ENCODE results near the gene RPS6KC1. TPM values are rescaled to one million over a fixed set of nuclear protein-coding genes. Genes with fewer than 3 reads are reported as not detected.
"Not testable (repeated sequence)": the region's sequence is repeated elsewhere in the genome, so short reads cannot be mapped to it uniquely, and the experiment has no call there.

Gene RPS6KC1
- total RNA-seq, 3 donors from 2014 or later (not counting 1 experiment from before 2014, with no cell fraction given) = 19.6 to 32.7 (median 24.1) TPM

GRCh38 chr1:213194855-213195254 is 143.8 kb downstream of the RPS6KC1 start:
- H3K27ac Mint-ChIP-seq = no peak overlapping the region
- peaks cover 44% of the 10 kb centered on the region for H3K36me3 Mint-ChIP-seq
- H3K27me3 Mint-ChIP-seq (ENCODE audit: low read depth in 2 of 2) = no peaks in the 10 kb centered on the region
- Histone ChIP-seq H3K4me1 (ENCODE audit: control insufficient read depth, insufficient read depth, low read length) (no peaks in the 10 kb centered on the region), H3K27me3 (ENCODE audit: control insufficient read depth, insufficient read depth, low read length) (no peaks in the 10 kb centered on the region), H3K36me3 (ENCODE audit: control insufficient read depth, insufficient read depth, low read length) (no peaks in the 10 kb centered on the region), H3K27ac (ENCODE audit: low read length) (no peak overlapping the region), H3K4me3 (ENCODE audit: low read length) (no peak overlapping the region), H3K9me3 (ENCODE audit: control insufficient read depth, insufficient read depth, low read length) (peaks cover 3% of the 10 kb centered on the region)
- ATAC-seq = no peak
- TF ChIP-seq, protein P1, sequence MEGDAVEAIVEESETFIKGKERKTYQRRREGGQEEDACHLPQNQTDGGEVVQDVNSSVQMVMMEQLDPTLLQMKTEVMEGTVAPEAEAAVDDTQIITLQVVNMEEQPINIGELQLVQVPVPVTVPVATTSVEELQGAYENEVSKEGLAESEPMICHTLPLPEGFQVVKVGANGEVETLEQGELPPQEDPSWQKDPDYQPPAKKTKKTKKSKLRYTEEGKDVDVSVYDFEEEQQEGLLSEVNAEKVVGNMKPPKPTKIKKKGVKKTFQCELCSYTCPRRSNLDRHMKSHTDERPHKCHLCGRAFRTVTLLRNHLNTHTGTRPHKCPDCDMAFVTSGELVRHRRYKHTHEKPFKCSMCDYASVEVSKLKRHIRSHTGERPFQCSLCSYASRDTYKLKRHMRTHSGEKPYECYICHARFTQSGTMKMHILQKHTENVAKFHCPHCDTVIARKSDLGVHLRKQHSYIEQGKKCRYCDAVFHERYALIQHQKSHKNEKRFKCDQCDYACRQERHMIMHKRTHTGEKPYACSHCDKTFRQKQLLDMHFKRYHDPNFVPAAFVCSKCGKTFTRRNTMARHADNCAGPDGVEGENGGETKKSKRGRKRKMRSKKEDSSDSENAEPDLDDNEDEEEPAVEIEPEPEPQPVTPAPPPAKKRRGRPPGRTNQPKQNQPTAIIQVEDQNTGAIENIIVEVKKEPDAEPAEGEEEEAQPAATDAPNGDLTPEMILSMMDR (IDR thresholded peaks at IDR 0.05) = no peak
- H3K4me3 Mint-ChIP-seq = no peak overlapping the region
- peaks cover 3 to 4% of the 10 kb centered on the region in 2 donors for H3K9me3 Mint-ChIP-seq
- no peak for DNase-seq
- intact Hi-C loops (cut with micrococcal nuclease) = no loop called here
- H3K4me1 Mint-ChIP-seq = peaks cover 0 to 5% of the 10 kb centered on the region in 2 donors

GRCh38 chr1:213196328-213197054 is 145.4 kb downstream of the RPS6KC1 start:
- H3K9me3 Mint-ChIP-seq; H3K27ac ChIP-seq (ENCODE audit: low read length); H3K4me1 ChIP-seq (ENCODE audit: control insufficient read depth, insufficient read depth, low read length); H3K4me1 Mint-ChIP-seq; intact Hi-C loops (cut with micrococcal nuclease); ATAC-seq; H3K27ac Mint-ChIP-seq; DNase-seq; H3K4me3 ChIP-seq (ENCODE audit: low read length); H3K4me3 Mint-ChIP-seq; H3K27me3 ChIP-seq (ENCODE audit: control insufficient read depth, insufficient read depth, low read length); H3K36me3 ChIP-seq (ENCODE audit: control insufficient read depth, insufficient read depth, low read length); H3K27me3 Mint-ChIP-seq (ENCODE audit: low read depth in 2 of 2); H3K9me3 ChIP-seq (ENCODE audit: control insufficient read depth, insufficient read depth, low read length): not testable (repeated sequence)
- H3K36me3 Mint-ChIP-seq = peaks cover 38% of the 10 kb centered on the region
- WGBS (ENCODE audit: insufficient coverage) = 95% methylated on average over 9 of the region's 10 CpGs

DNA sequence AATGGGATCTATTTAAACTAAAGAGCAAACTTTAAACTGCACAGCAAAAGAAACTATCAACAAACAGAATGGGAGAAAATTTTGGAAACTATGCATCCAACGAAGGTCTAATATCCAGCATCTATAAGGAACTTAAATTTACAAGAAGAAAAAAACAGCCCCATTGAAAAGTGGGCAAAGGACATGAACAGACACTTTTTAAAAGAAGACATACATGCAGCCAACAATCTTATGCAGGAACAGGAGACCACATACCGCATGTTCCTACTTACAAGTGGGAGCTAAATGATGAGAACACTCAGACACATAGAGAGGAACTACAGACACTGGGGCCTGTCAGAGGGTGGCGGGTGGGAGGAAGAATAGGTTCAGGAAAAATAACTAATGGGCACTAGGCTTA is 149.6 kb downstream of the RPS6KC1 start:
- TF ChIP-seq, protein P1 (IDR thresholded peaks at IDR 0.05) = no peak
- no peaks in the 10 kb centered on the region for H3K27me3 Mint-ChIP-seq (ENCODE audit: low read depth in 2 of 2)
- no peak overlapping the region for H3K4me3 Mint-ChIP-seq
- H3K4me3 ChIP-seq (ENCODE audit: low read length) = no peak overlapping the region
- no peaks in the 10 kb centered on the region for H3K27me3 ChIP-seq (ENCODE audit: control insufficient read depth, insufficient read depth, low read length)
- H3K36me3 Mint-ChIP-seq = peaks cover 35% of the 10 kb centered on the region
- no peak for DNase-seq
- H3K9me3 ChIP-seq (ENCODE audit: control insufficient read depth, insufficient read depth, low read length) = peaks cover 3% of the 10 kb centered on the region
- H3K36me3 ChIP-seq (ENCODE audit: control insufficient read depth, insufficient read depth, low read length) = peaks cover 6% of the 10 kb centered on the region
- no peak overlapping the region for H3K27ac ChIP-seq (ENCODE audit: low read length)
- peaks cover 0 to 5% of the 10 kb centered on the region in 2 donors for H3K4me1 Mint-ChIP-seq
- 100% methylated on average over 2 of the region's 3 CpGs for WGBS (ENCODE audit: insufficient coverage)
- H3K27ac Mint-ChIP-seq = no peak overlapping the region
- intact Hi-C loops (cut with micrococcal nuclease) = no loop called here
- H3K4me1 ChIP-seq (ENCODE audit: control insufficient read depth, insufficient read depth, low read length) = no peaks in the 10 kb centered on the region
- H3K9me3 Mint-ChIP-seq = peaks cover 3 to 4% of the 10 kb centered on the region in 2 donors
- ATAC-seq = no peak

DNA sequence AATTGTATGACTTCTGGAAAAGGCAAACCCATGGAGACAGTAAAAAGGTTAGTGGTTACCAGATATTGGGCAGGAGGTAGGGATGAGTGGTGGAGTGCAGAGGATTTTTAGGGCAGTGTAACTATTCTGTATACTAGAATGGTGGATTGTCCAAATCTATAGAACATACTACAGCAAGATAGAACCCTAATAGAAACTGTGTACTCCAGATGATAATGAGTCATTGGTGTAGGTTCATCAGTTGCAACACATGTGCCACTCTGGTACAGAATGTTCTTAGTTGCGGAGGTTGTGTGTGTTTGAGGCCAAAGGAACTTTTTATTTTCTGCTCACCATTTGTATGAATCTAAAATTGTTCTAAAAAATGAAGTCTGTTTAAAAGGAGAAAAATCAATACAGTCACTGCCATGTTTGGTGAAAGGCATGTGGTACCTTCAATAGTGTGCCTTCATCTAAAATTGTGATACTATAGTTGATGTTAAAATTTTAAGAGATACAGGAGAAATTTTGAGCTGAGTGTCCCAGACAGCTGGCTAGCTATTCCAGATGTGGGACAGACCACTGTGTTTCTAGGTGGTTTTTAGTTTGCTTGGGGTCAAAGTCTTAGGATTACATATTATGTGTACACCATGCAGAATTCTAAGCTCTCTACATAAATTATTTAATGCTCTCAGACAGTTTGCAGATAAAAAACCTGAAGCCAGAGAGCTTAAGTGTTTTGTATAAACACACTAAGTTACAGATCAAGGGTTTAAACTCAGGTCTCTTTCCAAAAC is 150.5 kb downstream of the RPS6KC1 start:
- Mint-ChIP-seq H3K9me3 (peaks cover 0 to 3% of the 10 kb centered on the region in 2 donors), H3K4me3 (no peak overlapping the region), H3K4me1 (no peaks in the 10 kb centered on the region), H3K27me3 (ENCODE audit: low read depth in 2 of 2) (no peaks in the 10 kb centered on the region), H3K27ac (no peak overlapping the region), H3K36me3 (peaks cover 35% of the 10 kb centered on the region)
- H3K4me1 ChIP-seq (ENCODE audit: control insufficient read depth, insufficient read depth, low read length) = no peaks in the 10 kb centered on the region
- TF ChIP-seq, protein P1 (IDR thresholded peaks at IDR 0.05) = no peak
- H3K36me3 ChIP-seq (ENCODE audit: control insufficient read depth, insufficient read depth, low read length) = peaks cover 6% of the 10 kb centered on the region
- ATAC-seq (no peak), DNase-seq (no peak)
- no peak overlapping the region for H3K4me3 ChIP-seq (ENCODE audit: low read length)
- no peak overlapping the region for H3K27ac ChIP-seq (ENCODE audit: low read length)
- intact Hi-C loops (cut with micrococcal nuclease) = no loop called here
- 100% methylated on average over 1 of the region's 1 CpG for WGBS (ENCODE audit: insufficient coverage)
- peaks cover 3% of the 10 kb centered on the region for H3K9me3 ChIP-seq (ENCODE audit: control insufficient read depth, insufficient read depth, low read length)
- H3K27me3 ChIP-seq (ENCODE audit: control insufficient read depth, insufficient read depth, low read length) = no peaks in the 10 kb centered on the region

All from natural killer cell (primary cell).